ENCODE measurements around the gene GAL3ST2.

GRCh38 chr2:241774419-241775222 is 2.0 kb upstream of the GAL3ST2 start:
- TF ChIP-seq CTCF (IDR thresholded peaks at IDR 0.05; ENCODE audit: insufficient read depth, low read depth, low read length) (no peak), EZH2 (IDR thresholded peaks at IDR 0.05; ENCODE audit: insufficient read depth, low read length) (no peak)
